ENCODE data around the gene SLC25A5. TPM values are rescaled to one million over a fixed set of nuclear protein-coding genes. Genes with fewer than 3 reads are reported as not detected.

The SLC25A5 gene
- total and polyA plus RNA-seq, 2 experiments from 2014 or later: 104 to 150 TPM

DNA sequence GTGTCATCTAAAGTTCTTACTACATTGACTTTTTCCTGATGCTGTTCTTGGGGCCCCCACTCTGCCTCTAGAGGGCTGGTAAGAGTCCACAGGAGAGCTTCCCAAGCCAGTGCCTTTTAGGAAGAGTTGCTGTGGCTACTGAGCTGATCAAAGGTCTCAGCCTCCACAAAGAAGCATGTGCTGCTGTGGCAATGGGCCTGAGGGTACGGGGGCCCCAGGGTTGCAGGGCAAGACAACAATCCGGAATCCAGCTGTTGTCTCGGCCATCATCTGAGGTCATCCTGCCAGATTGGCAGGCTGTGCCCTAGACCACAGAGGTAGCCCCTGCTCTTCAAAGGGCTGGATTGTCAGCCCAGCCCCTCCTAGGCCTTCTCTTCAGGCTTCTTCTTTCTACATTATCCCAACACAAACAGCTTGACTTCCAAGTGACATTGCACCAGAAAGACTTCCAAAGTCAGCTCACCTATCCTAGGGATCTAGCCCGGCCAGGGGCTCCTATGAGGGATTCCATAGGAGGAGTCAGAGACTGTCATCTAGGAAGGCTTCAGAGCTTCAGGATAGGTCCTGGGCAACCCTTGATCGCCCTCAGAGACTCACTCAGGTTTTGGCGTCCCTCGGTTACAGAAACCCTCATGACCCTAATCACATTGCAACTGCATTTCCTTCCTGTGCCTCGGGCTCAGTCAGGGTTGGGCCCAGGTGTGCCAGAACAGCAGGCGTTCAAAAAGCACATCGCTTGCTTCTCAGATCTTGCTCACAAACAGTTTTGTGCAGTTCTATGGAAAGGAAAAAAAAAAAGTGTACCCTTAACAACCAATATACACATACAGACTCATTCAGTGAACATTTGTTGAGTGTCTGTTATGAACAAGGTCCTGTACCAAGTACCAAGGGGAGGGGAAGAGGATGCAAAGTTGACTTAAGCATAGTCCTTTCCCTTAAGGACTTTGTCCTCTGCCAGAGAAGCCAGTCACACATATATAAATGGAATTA, 27.8 kb downstream of the SLC25A5 start:
- no peak overlapping the region for H3K4me2 ChIP-seq (ENCODE audit: unreplicated experiment)
- H3K4me3 ChIP-seq: no peak overlapping the region
- TF ChIP-seq EZH2phosphoT487 (IDR thresholded peaks at IDR 0.05; ENCODE audit: insufficient read depth, low read depth): no peak
- TF ChIP-seq EZH2 (IDR thresholded peaks at IDR 0.05; ENCODE audit: insufficient read depth, poor library complexity, severe bottlenecking): no peak
- H3K9me3 ChIP-seq (ENCODE audit: low read depth): no peaks in the 10 kb centered on the region
- H3K79me2 ChIP-seq (ENCODE audit: insufficient read depth): no peaks in the 10 kb centered on the region
- no peaks in the 10 kb centered on the region for H3K27me3 ChIP-seq (replicated peaks; ENCODE audit: insufficient read depth)
- H2AFZ ChIP-seq: no peak overlapping the region
- H3K4me1 ChIP-seq (ENCODE audit: insufficient read depth): no peaks in the 10 kb centered on the region
- no peaks in the 10 kb centered on the region for H3K9me2 ChIP-seq (ENCODE audit: insufficient read depth)
- no peak for DNase-seq
- no peak overlapping the region for H3K27ac ChIP-seq
- no peaks in the 10 kb centered on the region for H3K36me3 ChIP-seq (ENCODE audit: low read depth)
- WGBS, 2 experiments (ENCODE audit: low coverage in 1 of 2, low lambda C conversion rate in 2 of 2, missing lambda C conversion rate in 2 of 2): 74 to 82% methylated on average over 8 to 10 of the region's 10 CpGs
- in situ Hi-C loops (cut with MboI): no loop called here
- H3F3A ChIP-seq (ENCODE audit: insufficient read depth): no peaks in the 10 kb centered on the region
- H3K9ac ChIP-seq: no peak overlapping the region
- H4K20me1 ChIP-seq (ENCODE audit: insufficient read depth): no peaks in the 10 kb centered on the region

DNA sequence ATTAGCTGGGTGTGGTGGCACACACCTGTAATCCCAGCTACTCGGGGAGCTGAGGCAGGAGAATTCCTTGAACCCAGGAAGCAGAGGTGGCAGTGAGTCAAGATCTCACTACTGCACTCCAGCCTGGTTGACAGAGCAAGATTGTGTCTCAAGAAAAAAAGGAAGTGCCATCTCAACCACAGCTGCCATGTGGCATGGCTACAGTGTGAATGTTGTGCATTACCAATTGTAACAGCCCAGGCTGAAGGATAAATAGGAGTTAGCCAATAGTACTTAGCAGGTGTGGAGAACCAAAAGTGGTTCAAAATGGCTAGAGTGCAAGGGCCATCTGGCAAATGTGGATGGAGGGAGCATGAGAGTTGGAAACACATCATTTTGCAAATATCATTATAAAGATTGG, 28.9 kb downstream of the SLC25A5 start:
- WGBS, 2 experiments (ENCODE audit: low coverage in 1 of 2, low lambda C conversion rate in 2 of 2, missing lambda C conversion rate in 2 of 2): 43 to 80% methylated on average over 1 of the region's 1 CpG
- Histone ChIP-seq H3F3A (ENCODE audit: insufficient read depth) (no peaks in the 10 kb centered on the region; the same call in 1 of the 2 replicates), H3K9ac (no peak overlapping the region), H3K36me3 (ENCODE audit: low read depth) (no peaks in the 10 kb centered on the region), H3K4me2 (ENCODE audit: unreplicated experiment) (no peak overlapping the region), H3K27me3 (replicated peaks; ENCODE audit: insufficient read depth) (no peaks in the 10 kb centered on the region), H3K4me1 (ENCODE audit: insufficient read depth) (no peaks in the 10 kb centered on the region), H3K79me2 (ENCODE audit: insufficient read depth) (no peaks in the 10 kb centered on the region), H2AFZ (no peak overlapping the region), H3K4me3 (no peak overlapping the region), H4K20me1 (ENCODE audit: insufficient read depth) (no peaks in the 10 kb centered on the region), H3K9me3 (ENCODE audit: low read depth) (no peaks in the 10 kb centered on the region), H3K27ac (no peak overlapping the region), H3K9me2 (ENCODE audit: insufficient read depth) (no peaks in the 10 kb centered on the region)
- no peak for TF ChIP-seq EZH2phosphoT487 (IDR thresholded peaks at IDR 0.05; ENCODE audit: insufficient read depth, low read depth)
- no peak for TF ChIP-seq EZH2 (IDR thresholded peaks at IDR 0.05; ENCODE audit: insufficient read depth, poor library complexity, severe bottlenecking)
- no peak for DNase-seq
- in situ Hi-C loops (cut with MboI): no loop called here

DNA sequence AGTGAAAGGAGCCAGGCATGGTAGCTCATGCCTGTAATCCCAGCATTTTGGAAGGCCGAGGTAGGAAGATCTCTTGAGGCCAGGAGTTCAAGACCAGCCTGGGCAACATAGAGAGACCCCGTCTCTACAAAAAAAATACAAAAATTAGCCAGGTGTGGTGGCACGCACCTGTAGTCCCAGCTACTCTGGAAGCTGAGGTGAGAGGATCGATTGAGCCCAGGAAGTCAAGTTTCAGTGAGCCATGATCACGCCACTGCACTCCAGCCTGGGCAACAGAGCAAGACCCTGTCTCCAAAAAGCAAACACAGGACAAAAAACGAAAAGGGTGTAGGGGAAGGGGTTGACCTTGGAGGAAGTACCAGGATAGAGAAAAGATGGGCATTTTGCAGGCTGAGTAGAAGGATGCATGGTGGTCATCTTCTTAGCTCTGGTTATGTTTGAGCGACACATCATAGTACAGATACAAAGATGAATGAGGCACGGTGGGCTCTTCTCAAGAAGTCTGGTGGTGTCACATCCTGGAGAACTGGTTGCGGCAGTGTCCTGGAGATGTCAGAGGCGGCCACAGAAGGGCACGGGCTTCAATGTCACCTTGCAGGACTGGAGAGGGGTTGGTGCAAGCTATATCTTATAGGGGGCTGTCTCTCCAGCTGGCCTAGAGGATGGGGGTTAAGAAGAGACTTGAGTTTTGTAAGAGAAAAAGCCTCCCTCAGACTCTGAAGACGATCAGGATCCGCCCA, 32.0 kb downstream of the SLC25A5 start:
- H3K79me2 ChIP-seq (ENCODE audit: insufficient read depth): no peaks in the 10 kb centered on the region
- in situ Hi-C loops (cut with MboI): loop anchor here (25.0 kb wide), 1 partner anchor 237 kb away; no protein-coding TSS in a partner anchor

DNA sequence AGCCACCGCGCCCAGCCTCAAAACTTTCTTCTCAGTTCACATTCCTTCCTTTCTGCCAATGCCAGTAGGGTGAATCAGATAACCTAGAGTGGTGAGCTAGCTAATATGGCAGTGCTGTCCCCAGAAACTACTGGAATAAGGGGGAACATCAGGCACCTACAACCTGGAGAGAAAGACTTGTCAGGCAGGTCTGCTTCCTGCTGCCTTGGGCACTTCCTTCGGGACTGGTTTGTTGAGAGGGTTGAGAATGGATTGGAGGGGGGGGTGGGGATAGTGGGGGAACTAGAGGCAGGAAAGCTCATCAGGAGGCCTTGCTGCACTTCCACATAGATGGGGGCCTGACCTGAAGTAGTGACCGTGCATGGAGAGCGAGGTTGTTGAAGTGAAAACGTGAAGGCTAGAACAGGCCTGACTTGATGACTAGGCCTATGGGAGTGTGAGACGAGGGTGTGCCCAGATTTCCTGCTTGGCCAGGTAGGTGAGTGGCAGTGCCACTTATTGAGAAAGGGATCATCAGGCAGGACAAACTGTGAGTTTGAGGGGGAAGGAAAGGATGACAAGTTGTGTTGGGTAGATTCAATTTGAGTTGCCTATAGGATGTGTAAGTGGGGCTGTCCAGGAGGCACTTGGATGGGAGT, 33.4 kb downstream of the SLC25A5 start:
- DNase-seq: no peak
- Histone ChIP-seq H2AFZ (no peak overlapping the region), H3K9me3 (ENCODE audit: low read depth) (no peaks in the 10 kb centered on the region), H3K4me3 (no peak overlapping the region), H3F3A (ENCODE audit: insufficient read depth) (peaks cover 7% of the 10 kb centered on the region), H3K4me2 (ENCODE audit: unreplicated experiment) (no peak overlapping the region), H3K4me1 (ENCODE audit: insufficient read depth) (peaks cover 14% of the 10 kb centered on the region), H4K20me1 (ENCODE audit: insufficient read depth) (no peaks in the 10 kb centered on the region), H3K9ac (no peak overlapping the region), H3K9me2 (ENCODE audit: insufficient read depth) (no peaks in the 10 kb centered on the region), H3K36me3 (ENCODE audit: low read depth) (no peaks in the 10 kb centered on the region), H3K27ac (no peak overlapping the region), H3K27me3 (replicated peaks; ENCODE audit: insufficient read depth) (no peaks in the 10 kb centered on the region), H3K79me2 (ENCODE audit: insufficient read depth) (no peaks in the 10 kb centered on the region)
- TF ChIP-seq EZH2phosphoT487 (IDR thresholded peaks at IDR 0.05; ENCODE audit: insufficient read depth, low read depth): no peak
- no peak for TF ChIP-seq EZH2 (IDR thresholded peaks at IDR 0.05; ENCODE audit: insufficient read depth, poor library complexity, severe bottlenecking)
- in situ Hi-C loops (cut with MboI): loop anchor here (25.0 kb wide), 1 partner anchor 236 kb away; no protein-coding TSS in a partner anchor
- WGBS, 2 experiments (ENCODE audit: low coverage in 1 of 2, low lambda C conversion rate in 2 of 2, missing lambda C conversion rate in 2 of 2): 97 to 100% methylated on average over 5 to 7 of the region's 7 CpGs

More for the DNA sequence above, 32.0 kb downstream of the SLC25A5 start:
- H3K4me2 ChIP-seq (ENCODE audit: unreplicated experiment): no peak overlapping the region
- WGBS, 2 experiments (ENCODE audit: low coverage in 1 of 2, low lambda C conversion rate in 2 of 2, missing lambda C conversion rate in 2 of 2): 93 to 97% methylated on average over 8 to 13 of the region's 13 CpGs
- peaks cover 14% of the 10 kb centered on the region for H3K4me1 ChIP-seq (ENCODE audit: insufficient read depth)
- no peak for DNase-seq
- H3K27ac ChIP-seq: no peak overlapping the region
- TF ChIP-seq EZH2phosphoT487 (IDR thresholded peaks at IDR 0.05; ENCODE audit: insufficient read depth, low read depth) (no peak), EZH2 (IDR thresholded peaks at IDR 0.05; ENCODE audit: insufficient read depth, poor library complexity, severe bottlenecking) (no peak)
- H3F3A ChIP-seq (ENCODE audit: insufficient read depth): peaks cover 7% of the 10 kb centered on the region
- no peaks in the 10 kb centered on the region for H3K9me2 ChIP-seq (ENCODE audit: insufficient read depth)
- no peak overlapping the region for H3K4me3 ChIP-seq
- H4K20me1 ChIP-seq (ENCODE audit: insufficient read depth): no peaks in the 10 kb centered on the region
- no peaks in the 10 kb centered on the region for H3K27me3 ChIP-seq (replicated peaks; ENCODE audit: insufficient read depth)
- no peaks in the 10 kb centered on the region for H3K9me3 ChIP-seq (ENCODE audit: low read depth)
- no peak overlapping the region for H3K9ac ChIP-seq
- no peak overlapping the region for H2AFZ ChIP-seq
- H3K36me3 ChIP-seq (ENCODE audit: low read depth): no peaks in the 10 kb centered on the region
